NB4 (cell line): Measurements from ENCODE around the gene NTHL1.

Source experiments
- CTCF ChIP-seq: IDR thresholded peaks from one replicate; pipeline ENCODE4 v1.5.1; 2012; ENCODE audit warnings: low read depth, low read length
- MAX ChIP-seq: IDR thresholded peaks from 2 replicates; pipeline ENCODE4 v1.6.1; 2011; ENCODE audit warnings: low read depth, low read length
- POLR2A ChIP-seq: IDR thresholded peaks from 2 replicates; pipeline ENCODE4 v1.6.1; 2011; ENCODE audit warnings: mild to moderate bottlenecking; ENCODE audit not compliant: insufficient read length; ENCODE audit errors: extremely low read depth

- TF ChIP-seq CTCF (no peak), POLR2A (no peak), MAX (no peak)
These were observed 15.2 kb upstream of the NTHL1 start for GRCh38 chr16:2062801-2063200.
